HG03354 (cell line): ENCODE results near the gene NMNAT1.
"Not testable (repeated sequence)": the region's sequence is repeated elsewhere in the genome, so short reads cannot be mapped to it uniquely, and the experiment has no call there.

ENCODE experiments used
- ATAC-seq: cut with Tn5 transposase; IDR thresholded peaks from one replicate; pipeline ENCODE4 v1.9.1; 2021; ENCODE audit warnings: mild to moderate bottlenecking; ENCODE audit not compliant: unreplicated experiment, poor library complexity, severe bottlenecking

Gene NMNAT1

GRCh38 chr1:9917495-9917894, 25.8 kb upstream of the NMNAT1 start:
- ATAC-seq: not testable (repeated sequence)

DNA sequence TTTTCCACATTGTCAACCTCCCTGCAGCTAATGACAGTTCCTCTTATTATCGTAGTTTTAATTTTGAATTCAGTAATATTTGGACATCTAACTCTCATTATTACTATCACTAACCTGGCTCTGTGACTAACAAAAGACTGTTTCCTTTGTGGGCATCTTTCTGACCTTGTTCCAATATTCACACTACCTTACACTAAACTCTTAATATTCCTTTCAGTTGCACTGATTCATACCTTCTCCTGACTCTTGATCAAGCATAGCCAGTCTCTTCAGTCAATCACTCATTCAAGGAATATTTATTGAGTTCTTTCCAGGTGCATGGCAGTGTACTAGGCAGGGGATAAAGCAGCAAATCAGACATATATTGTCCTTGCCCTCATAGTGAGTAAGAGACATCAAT, 25.4 kb upstream of the NMNAT1 start:
- no peak for ATAC-seq

- ATAC-seq: no peak
Observed at GRCh38 chr1:9920606-9921005, 22.7 kb upstream of the NMNAT1 start.

DNA sequence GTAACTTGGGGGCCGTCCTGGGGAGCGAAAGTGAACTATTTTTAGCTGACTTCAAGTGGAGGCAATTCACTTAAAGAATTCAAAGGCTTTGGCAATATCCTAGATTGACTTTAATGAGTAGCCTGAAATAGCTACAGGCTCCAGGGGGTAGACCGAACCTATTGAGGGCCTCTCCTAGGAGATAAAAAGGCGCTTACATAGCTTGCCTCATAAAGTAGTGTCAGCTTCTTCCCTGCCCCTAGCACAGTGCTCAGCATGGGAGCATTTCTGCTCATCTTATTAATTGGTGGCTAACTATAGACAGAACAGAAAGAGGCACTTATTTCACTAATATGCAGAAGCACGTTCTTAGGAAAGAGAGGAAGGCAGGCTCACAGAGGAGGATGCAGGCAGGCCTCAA, 20.9 kb upstream of the NMNAT1 start:
- ATAC-seq: no peak

DNA sequence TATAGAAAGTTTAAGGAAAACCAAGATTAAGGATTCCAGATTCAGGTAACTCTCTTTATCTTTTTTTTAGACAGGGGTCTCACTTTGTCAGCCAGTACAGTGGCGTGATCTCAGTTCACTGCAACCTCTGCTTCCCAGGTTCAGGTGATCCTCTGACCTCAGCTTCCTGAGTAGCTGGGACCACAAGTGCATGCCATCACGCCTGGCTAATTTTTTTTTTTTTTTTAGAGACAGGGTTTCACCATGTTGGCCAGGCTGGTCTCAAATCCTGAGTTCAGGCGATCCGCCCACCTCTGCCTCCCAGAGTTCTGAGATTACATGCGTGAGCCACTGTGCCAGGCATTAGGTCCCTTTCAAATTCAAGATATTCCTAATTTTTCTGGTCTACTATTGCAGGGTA, 16.0 kb upstream of the NMNAT1 start:
- no peak for ATAC-seq

- ATAC-seq: no peak
Observed at GRCh38 chr1:9929431-9930385, 13.6 kb upstream of the NMNAT1 start.

DNA sequence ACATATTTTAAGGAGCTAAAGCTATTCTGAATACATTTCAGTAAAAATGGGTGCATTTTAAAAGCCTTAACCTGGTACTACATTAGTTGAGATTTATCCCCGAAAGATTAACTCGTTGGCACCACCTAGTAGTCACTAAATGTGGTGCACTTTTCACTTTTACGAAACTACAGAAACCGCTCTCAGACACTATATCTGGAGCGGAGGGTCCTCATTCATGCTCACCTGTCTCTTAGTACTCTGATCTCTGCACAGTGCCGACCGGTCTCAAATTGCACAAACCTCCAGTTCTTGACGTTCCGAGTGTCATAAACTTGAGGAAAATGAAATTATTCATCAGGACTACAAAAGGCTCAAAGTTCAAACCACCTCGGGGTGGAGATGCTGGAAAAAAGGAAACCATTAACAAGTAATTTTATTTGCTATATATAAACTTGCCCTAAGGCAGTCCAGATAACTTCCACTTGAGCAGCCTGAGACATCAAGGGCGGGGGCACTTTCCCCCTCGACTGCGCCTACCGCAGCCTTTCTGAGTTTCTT, 806 bp upstream of the NMNAT1 start:
- ATAC-seq: peak; percentile 39

- ATAC-seq: no peak
Observed at GRCh38 chr1:9946315-9946714, 3.0 kb downstream of the NMNAT1 start.

DNA sequence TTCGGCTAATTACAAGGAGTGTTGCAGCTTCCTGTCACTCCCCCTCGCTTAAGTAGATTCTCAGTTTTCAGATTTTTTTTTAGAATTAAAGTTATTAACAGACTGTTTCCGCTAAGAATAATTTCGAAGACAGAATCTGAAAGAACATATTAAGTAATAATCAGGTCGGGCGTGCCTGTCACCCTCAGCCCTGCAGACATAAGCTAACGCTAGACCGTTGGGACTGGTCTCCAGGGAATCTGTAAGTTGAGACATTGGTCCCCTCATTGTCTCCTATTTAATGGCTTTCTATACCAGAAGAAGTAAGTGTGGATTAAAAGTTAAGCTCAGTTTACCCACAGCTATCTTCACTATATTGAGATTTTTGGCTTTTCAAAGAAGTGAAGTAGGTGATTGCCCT, 14.5 kb downstream of the NMNAT1 start:
- no peak for ATAC-seq

DNA sequence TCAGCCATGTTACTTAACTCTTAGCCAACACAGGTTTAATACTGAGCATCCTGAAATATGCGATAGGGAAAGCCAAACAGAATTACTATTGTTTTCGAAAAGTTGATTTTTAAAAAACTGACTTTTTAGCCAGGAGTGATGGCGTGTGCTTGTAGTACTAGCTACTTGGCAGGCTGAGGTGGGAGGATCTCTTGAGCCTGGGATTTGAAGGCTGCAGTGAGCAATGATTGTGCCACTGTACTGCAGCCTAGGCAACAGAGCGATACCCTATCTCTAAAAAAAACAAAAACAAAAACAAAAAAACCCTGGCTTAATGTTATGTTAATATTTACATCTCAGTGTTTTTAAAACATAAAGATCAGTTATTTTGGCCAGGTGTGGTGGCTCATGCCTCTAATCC, 16.7 kb downstream of the NMNAT1 start:
- ATAC-seq: no peak

DNA sequence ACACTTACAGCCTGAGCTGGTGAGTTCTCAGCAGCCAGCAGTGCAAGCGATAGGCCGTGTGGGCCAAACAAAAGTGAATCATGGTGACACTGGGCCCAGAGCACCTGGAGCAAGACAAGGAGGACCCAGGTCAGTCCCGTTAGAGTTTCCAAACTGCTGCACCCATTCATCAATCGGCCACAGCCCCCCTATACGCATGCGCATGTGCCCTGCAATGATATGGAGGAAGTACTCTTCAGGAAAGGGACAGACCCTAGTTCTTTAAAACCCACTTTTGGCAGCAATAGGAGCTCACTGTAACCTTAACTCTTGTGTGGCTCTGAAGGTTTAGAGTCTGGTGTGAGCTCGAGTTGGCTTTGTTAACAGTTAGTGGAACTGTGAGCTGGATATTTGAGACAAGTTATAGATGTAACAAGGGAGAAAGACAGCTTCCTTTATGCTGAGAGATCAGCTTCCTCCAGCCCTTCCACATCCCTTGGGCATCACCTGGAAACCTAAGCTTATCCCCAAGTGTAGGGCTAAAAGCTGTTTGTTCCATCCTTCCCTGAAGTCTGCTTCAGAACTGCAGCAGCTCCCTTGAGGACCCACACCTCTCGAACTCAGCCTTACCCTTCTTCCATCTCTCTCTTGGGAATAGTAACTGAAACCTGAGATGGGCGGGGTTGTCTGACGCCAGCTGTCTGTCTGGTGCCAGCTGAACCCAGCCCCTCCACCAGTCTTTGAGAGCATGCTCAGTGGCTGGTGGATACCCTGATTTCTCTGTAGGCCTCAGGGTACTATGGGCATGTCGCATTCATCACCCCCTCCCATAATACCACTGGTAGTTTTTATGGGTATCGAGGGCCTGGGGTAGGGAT, 17.7 kb downstream of the NMNAT1 start:
- ATAC-seq: peak; percentile 51

- no peak for ATAC-seq
Observed at GRCh38 chr1:9984253-9984652, 41.0 kb downstream of the NMNAT1 start.

DNA sequence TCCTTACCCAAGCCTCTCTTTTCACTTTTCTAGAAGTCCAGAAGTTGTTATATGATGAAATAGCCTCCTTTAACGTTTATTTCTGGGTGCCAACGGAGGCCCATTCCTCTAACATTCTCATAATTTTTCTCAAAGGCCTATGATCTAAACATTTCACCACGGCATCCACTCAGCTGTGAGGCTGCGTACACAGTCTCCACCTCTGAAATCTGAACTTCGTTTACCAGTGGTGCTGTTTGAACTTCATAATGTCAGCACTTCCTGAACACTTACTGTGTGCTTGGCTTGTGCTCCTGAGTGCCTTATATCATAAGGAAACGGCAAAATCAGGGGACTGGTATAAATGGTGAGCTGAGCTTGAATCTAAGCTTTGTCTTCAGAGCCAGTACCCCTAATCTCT, 41.7 kb downstream of the NMNAT1 start:
- ATAC-seq: no peak

DNA sequence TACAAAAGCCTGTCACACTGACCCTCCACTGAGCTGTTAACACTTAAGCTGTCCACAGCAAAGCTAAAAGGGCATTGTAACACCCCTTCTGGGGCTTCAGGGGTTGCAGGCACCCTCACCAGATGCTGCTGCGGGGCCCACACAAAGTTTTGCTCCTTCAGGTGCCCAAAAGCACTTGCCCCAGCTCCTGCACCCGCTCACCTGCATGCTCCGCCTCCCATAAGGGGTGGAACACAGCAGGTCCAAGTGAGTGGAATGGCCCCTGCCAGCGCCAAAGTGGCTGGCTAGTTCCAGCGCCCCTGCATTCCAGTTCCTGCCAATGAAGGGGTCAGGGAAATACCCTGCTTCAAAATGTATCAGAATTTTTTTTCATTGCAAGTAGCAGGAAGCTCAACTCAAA, 46.5 kb downstream of the NMNAT1 start:
- no peak for ATAC-seq

DNA sequence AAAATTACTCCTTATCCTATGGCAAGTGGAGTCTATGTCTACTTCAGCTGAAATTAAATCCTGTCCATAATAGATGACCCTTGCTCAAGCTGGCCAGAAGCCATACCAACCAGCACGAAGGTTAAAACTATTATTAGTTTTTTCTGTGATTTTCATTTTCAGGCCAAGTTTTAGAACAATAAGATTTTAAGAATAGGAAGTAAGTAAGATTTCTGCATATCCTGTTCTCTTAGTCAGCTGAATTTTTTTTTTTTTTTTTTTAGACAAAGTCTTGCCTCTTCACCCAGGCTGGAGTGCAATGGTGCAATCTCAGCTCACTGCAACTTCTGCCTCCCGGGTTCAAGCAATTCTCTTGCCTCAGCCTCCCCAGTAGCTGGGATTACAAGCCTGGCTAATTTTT, 47.7 kb downstream of the NMNAT1 start:
- ATAC-seq: no peak

DNA sequence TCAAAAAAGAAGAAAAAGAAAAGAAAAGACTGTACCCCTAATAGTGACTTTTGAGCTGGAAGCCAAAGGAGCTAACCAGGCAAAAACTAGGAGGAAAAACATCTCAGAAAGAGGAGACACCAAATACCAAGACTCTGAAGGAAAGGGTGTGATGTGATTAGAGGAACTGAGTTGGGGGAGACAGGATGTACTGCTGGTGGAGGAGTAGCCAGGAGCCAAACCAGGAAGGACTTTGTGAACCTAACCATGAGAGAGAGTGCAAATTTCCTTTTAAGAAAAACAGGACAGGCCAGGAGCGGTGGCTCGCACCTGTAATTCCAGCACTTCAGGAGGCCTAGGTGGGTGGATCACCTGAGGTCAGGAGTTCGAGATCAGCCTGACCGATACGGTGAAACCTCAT, 49.6 kb downstream of the NMNAT1 start:
- ATAC-seq: no peak

GRCh38 chr1:9993561-9994075, 50.3 kb downstream of the NMNAT1 start:
- ATAC-seq: no peak

DNA sequence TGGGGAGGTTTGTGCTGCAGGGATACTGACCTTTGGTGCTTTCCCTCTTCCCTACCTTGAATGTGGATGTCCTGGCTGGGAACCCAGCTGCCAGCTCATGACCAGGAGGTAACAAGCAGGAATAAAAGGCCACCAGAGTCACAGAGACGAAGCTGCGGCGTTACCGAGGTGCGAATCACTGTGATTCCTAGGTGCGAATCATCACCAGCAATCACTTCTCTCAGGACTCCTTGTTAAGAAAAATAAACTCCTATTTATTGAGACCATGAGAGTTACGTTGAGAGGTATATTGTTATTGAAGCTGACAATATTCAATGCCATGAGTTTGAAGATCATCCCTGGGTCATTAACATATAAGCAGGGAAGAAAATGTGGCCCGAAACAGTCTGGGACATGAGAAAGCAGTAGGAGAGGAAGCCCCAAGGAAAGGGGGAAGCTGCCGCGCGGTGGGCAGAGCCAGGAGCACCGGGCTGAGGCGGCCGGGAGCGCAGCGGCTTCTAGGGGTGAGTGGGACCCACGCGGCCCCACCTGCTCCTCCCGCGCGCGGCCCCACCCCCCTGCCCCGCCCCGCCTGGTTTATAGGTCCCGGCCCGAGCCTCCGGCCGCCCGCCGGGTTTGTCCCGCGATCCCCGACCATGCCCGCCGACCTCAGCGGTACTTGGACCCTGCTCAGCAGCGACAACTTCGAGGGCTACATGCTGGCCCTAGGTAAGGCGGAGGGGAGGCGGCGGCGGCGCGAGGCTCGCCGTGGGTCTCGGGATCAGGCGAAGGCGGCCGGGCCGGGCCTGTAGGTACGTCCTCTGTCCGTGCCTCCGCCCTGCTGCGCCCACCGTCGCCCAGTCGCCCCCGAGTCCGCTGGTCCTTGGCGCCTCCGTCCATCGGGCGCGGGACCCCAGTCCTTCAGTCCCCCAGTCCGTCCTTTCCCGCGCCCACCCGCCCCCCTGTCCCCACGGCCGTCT, 53.6 kb downstream of the NMNAT1 start, which contains the start of gene RBP7:
TSS of gene RBP7 (plus strand) at position 605 of the 959 bp plus-strand sequence. CDS start at position 636, 31 bp downstream.
- ATAC-seq: no peak

DNA sequence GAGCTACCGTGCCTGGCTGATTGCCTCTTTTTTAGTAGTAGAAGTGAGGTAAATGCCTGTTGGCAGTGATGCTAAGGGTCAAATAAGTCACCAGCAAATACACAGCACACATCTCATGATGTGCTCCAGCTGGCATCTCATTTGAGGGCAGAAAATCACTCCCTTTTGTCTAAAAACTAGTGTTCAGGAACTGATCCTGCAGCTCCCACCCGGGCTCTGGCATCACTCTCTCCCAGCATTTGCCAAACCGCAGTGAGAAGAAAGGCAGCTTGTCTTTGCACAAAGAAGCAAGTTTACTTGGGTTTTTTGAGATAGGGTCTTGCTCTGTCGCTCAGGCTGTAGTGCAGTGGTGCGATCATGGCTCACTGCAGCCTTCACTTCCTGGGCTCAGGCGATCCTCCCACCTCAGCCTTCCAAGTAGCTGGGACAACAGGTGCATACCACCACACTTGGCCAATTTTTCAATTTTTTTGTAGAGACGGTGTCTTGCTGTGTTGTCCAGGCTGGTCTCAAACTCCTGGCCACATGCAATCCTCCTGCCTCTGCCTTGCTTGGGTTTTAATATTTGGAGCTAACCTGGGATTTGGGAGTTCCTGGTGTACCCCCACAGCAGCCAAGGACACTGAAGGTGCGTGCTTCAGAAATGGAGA, 57.9 kb downstream of the NMNAT1 start:
- ATAC-seq: no peak
